NT2/D1 (cell line): Measurements from ENCODE around the gene DNAJC22.
A peak's percentile ranks its signal among the peaks of the same experiment; 100 is the strongest.

Experiments used
- DNase-seq: peaks from one replicate; pipeline ENCODE4 v3.0.0-alpha.2; 2011; ENCODE audit warnings: low read depth, low spot score
- H3K27me3 ChIP-seq: 2 replicates; pipeline ENCODE4 v1.6.0; 2011; ENCODE audit warnings: mild to moderate bottlenecking; ENCODE audit not compliant: insufficient read length, insufficient read depth
- H3K36me3 ChIP-seq: 2 replicates; pipeline ENCODE4 v1.6.1; 2011; ENCODE audit warnings: mild to moderate bottlenecking, low read length, mixed read lengths; ENCODE audit not compliant: insufficient read depth, insufficient read length
- H3K4me1 ChIP-seq: 2 replicates; pipeline ENCODE4 v1.5.1; 2011; ENCODE audit not compliant: insufficient read depth, insufficient read length
- H3K4me3 ChIP-seq: 2 replicates; pipeline ENCODE4 v1.5.1; 2011; ENCODE audit warnings: low read depth; ENCODE audit not compliant: insufficient read length
- H3K9ac ChIP-seq: 2 replicates; pipeline ENCODE4 v1.6.0; 2011; ENCODE audit warnings: low read depth; ENCODE audit not compliant: insufficient read length
- H3K9me3 ChIP-seq: 2 replicates; pipeline ENCODE4 v1.5.1; 2011; ENCODE audit warnings: mild to moderate bottlenecking, low read length; ENCODE audit not compliant: insufficient read depth
- SUZ12 ChIP-seq: IDR thresholded peaks from 2 replicates; pipeline ENCODE4 v1.6.1; 2011; ENCODE audit not compliant: insufficient read length, insufficient read depth; ENCODE audit errors: extremely low read depth
- YY1 ChIP-seq: IDR thresholded peaks from 2 replicates; pipeline ENCODE4 v1.6.1; 2011; ENCODE audit not compliant: insufficient read length, insufficient read depth
- ZNF274 ChIP-seq: IDR thresholded peaks from 2 replicates; pipeline ENCODE4 v1.6.1; 2011; ENCODE audit warnings: mild to moderate bottlenecking, low read depth, low read length

The DNAJC22 gene

DNA sequence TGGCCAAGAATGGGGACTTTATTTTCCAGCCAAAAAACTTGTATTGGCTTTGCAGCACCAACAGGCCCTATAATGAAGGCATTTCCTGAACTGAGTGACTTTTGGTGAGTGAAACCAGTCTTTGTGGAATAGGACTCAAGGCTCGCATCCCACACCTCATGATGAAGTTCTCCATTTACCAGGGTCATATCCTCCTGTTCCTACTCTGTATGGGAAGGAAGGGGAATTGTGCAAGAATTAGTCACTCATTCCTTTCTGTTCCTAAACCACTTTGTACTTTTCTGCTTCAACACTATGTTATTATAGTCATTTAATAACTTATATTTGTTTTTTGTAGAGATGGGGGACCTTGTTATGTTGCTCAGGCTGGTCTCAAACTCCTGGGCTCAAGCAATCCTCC is 18.3 kb downstream of the DNAJC22 start:
- Histone ChIP-seq H3K4me3 (no peak overlapping the region), H3K9me3 (no peaks in the 10 kb centered on the region), H3K36me3 (no peaks in the 10 kb centered on the region), H3K27me3 (no peaks in the 10 kb centered on the region), H3K9ac (no peak overlapping the region), H3K4me1 (peaks cover 3% of the 10 kb centered on the region)
- no peak for DNase-seq
- TF ChIP-seq SUZ12 (no peak), ZNF274 (no peak), YY1 (no peak)

GRCh38 chr12:49365542-49365941 is 18.9 kb downstream of the DNAJC22 start:
- Histone ChIP-seq H3K9ac (peak overlapping the region; percentile 15), H3K4me1 (peaks cover 3% of the 10 kb centered on the region), H3K9me3 (no peaks in the 10 kb centered on the region), H3K4me3 (peak overlapping the region; percentile 13), H3K36me3 (no peaks in the 10 kb centered on the region), H3K27me3 (no peaks in the 10 kb centered on the region)
- TF ChIP-seq YY1, result no peak
- TF ChIP-seq SUZ12, result no peak
- TF ChIP-seq ZNF274, result no peak
- no peak for DNase-seq

- no peaks in the 10 kb centered on the region for H3K9me3 ChIP-seq
- no peaks in the 10 kb centered on the region for H3K36me3 ChIP-seq
- peaks cover 3% of the 10 kb centered on the region for H3K4me1 ChIP-seq
- no peak for DNase-seq
- peak overlapping the region; percentile 81 for H3K4me3 ChIP-seq
- TF ChIP-seq ZNF274, result no peak
- TF ChIP-seq SUZ12, result no peak
- no peak for TF ChIP-seq YY1
- H3K27me3 ChIP-seq, result no peaks in the 10 kb centered on the region
- peak overlapping the region; percentile 90 for H3K9ac ChIP-seq
These were observed 19.5 kb downstream of the DNAJC22 start for GRCh38 chr12:49366096-49366651.

GRCh38 chr12:49366652-49367380 is 20.1 kb downstream of the DNAJC22 start:
- DNase-seq, result peak; percentile 81
- Histone ChIP-seq H3K36me3 (peaks cover 2% of the 10 kb centered on the region), H3K4me3 (peak overlapping the region; percentile 81), H3K4me1 (peaks cover 3% of the 10 kb centered on the region), H3K9me3 (no peaks in the 10 kb centered on the region), H3K27me3 (no peaks in the 10 kb centered on the region), H3K9ac (peak overlapping the region; percentile 90)
- TF ChIP-seq SUZ12, result no peak
- no peak for TF ChIP-seq YY1
- no peak for TF ChIP-seq ZNF274

DNA sequence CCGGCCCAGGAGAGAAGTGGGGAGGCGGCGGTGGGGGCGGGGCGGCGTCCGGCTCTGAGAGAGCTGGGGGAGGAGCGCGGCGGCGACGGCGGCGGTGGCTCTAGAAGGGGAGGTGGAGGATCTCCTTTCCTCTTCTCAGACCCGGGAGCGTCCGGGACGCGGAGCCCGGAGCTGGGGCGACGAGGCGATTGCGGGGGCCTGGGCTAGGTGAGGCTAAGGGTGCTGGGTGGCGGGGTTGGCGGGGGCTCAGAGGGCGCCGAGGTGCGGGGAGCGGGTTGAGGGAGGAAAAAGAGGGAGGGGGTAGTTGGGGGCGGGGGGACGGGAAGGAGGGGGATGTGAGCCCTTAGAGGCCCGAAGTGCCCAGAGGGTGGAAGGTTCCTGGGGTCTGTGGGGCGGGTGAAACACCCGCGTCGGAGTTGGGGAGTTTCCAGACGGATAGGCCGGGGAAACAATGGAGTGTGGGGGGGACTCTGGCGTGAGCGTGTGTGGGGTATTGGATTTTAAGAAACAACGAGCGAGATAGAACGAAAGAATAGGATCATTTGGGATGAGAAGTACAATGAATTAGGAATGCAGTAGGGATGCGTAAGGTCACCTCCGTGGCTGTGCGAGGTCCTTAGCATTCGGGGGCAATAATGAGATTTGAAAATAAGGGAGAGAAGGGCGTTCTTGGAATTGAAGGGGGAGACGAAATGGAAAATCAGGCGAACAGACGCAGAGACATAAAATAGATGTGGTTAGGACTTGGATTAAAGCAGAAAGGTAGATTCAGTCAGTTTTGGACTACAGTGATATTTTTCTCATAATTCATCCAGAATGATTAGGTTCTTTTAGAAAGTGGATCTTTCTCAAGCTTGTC is 20.9 kb downstream of the DNAJC22 start, which contains the start of gene SPATS2:
SPATS2 (plus strand) TSS at position 82 of the 859 bp plus-strand sequence. CDS start 93,551 bp downstream, outside the sequence.
- DNase-seq, result peak; percentile 95
- no peak for TF ChIP-seq YY1
- TF ChIP-seq SUZ12, result no peak
- no peak for TF ChIP-seq ZNF274
- Histone ChIP-seq H3K9me3 (no peaks in the 10 kb centered on the region), H3K4me1 (peaks cover 3% of the 10 kb centered on the region), H3K4me3 (peak within 1 kb of the TSS; percentile 81), H3K9ac (peak within 1 kb of the TSS; percentile 90), H3K27me3 (no peaks in the 10 kb centered on the region), H3K36me3 (peaks cover 4% of the 10 kb centered on the region)

GRCh38 chr12:49368240-49368600 is 21.5 kb downstream of the DNAJC22 start:
- H3K27me3 ChIP-seq, result no peaks in the 10 kb centered on the region
- peak overlapping the region; percentile 75 for H3K9ac ChIP-seq
- peak overlapping the region; percentile 66 for H3K4me3 ChIP-seq
- H3K4me1 ChIP-seq, result peaks cover 3% of the 10 kb centered on the region
- DNase-seq, result no peak
- H3K9me3 ChIP-seq, result no peaks in the 10 kb centered on the region
- TF ChIP-seq ZNF274, result no peak
- no peak for TF ChIP-seq SUZ12
- no peak for TF ChIP-seq YY1
- H3K36me3 ChIP-seq, result peaks cover 6% of the 10 kb centered on the region

- Histone ChIP-seq H3K4me3 (no peak overlapping the region), H3K4me1 (peaks cover 3% of the 10 kb centered on the region), H3K27me3 (no peaks in the 10 kb centered on the region), H3K9ac (no peak overlapping the region), H3K36me3 (peaks cover 6% of the 10 kb centered on the region), H3K9me3 (no peaks in the 10 kb centered on the region)
- no peak for DNase-seq
- TF ChIP-seq SUZ12, result no peak
- TF ChIP-seq ZNF274, result no peak
- TF ChIP-seq YY1, result no peak
These were observed 22.9 kb downstream of the DNAJC22 start for GRCh38 chr12:49369411-49370145.
